ENCODE data around the gene MKS1. TPM values are rescaled to one million over a fixed set of nuclear protein-coding genes. Genes with fewer than 3 reads are reported as not detected.

MKS1 gene
- total RNA-seq, 1 experiment from 2014 or later = 24.8 TPM

DNA sequence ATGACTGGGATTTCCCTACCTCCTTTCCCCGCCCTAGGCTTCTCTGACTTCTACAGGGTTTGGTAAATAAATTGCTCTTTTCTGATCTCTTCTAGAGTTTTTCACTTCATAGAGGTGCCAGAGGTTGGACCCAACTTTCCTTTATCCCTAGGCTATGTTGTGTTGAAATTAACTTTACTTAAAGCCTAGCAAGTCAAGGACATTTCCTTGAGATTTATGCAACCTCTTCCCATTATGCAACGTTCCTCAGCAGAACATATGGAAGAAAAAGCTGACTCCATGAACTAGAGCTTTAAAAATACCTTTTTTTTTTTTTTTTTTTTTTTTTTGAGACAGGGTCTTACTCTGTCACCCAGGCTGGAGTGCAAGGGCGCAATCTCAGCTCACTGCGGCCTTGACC, 46.2 kb upstream of the MKS1 start:
- H3K9me3 ChIP-seq (ENCODE audit: control insufficient read depth, low read depth, low read length) = no peaks in the 10 kb centered on the region
- Mint-ChIP-seq H3K36me3 (ENCODE audit: insufficient read depth in 1 of 3, low read depth in 3 of 3) (no peaks in the 10 kb centered on the region), H3K27ac (no peak overlapping the region), H3K27me3 (ENCODE audit: low read depth) (peaks cover 57% of the 10 kb centered on the region), H3K9me3 (no peaks in the 10 kb centered on the region), H3K4me1 (no peaks in the 10 kb centered on the region), H3K4me3 (no peak overlapping the region)
- H2BK12ac ChIP-seq (ENCODE audit: insufficient read length, low read depth, low read length) = no peak overlapping the region
- H2BK5ac ChIP-seq (ENCODE audit: insufficient read length, low read length) = no peak overlapping the region
- no peak overlapping the region for H2AK5ac ChIP-seq (ENCODE audit: insufficient read length, low read length)
- H4K91ac ChIP-seq (ENCODE audit: insufficient read length, low read depth, low read length) = no peak overlapping the region
- H3K4ac ChIP-seq (ENCODE audit: low read depth, low read length) = no peak overlapping the region
- H3T11ph ChIP-seq (ENCODE audit: low read length) = no peak overlapping the region
- H4K5ac ChIP-seq (ENCODE audit: insufficient read length, low read depth, low read length) = no peak overlapping the region
- TF ChIP-seq, protein P1, sequence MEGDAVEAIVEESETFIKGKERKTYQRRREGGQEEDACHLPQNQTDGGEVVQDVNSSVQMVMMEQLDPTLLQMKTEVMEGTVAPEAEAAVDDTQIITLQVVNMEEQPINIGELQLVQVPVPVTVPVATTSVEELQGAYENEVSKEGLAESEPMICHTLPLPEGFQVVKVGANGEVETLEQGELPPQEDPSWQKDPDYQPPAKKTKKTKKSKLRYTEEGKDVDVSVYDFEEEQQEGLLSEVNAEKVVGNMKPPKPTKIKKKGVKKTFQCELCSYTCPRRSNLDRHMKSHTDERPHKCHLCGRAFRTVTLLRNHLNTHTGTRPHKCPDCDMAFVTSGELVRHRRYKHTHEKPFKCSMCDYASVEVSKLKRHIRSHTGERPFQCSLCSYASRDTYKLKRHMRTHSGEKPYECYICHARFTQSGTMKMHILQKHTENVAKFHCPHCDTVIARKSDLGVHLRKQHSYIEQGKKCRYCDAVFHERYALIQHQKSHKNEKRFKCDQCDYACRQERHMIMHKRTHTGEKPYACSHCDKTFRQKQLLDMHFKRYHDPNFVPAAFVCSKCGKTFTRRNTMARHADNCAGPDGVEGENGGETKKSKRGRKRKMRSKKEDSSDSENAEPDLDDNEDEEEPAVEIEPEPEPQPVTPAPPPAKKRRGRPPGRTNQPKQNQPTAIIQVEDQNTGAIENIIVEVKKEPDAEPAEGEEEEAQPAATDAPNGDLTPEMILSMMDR (conservative IDR thresholded peaks at IDR 0.05) = no peak
- H2BK15ac ChIP-seq (ENCODE audit: low read depth, low read length) = no peak overlapping the region
- H3K79me1 ChIP-seq (ENCODE audit: insufficient read depth, low read depth, low read length, poor library complexity, severe bottlenecking) = no peaks in the 10 kb centered on the region
- H3K14ac ChIP-seq (ENCODE audit: insufficient read depth, low read length) = no peak overlapping the region
- no peak overlapping the region for H2BK120ac ChIP-seq (ENCODE audit: low read depth, low read length, poor library complexity, severe bottlenecking)
- H3K23me2 ChIP-seq (ENCODE audit: insufficient read length, low read depth, low read length, poor library complexity, severe bottlenecking) = no peaks in the 10 kb centered on the region
- no peak overlapping the region for H3K4me2 ChIP-seq (ENCODE audit: insufficient read depth, insufficient read length, low read length)
- no peak overlapping the region for H3K27ac ChIP-seq (ENCODE audit: insufficient read length, low read depth, low read length)
- H4K8ac ChIP-seq (replicated peaks; ENCODE audit: insufficient read length, low read depth, low read length) = no peak overlapping the region
- no peak overlapping the region for H3K9ac ChIP-seq (ENCODE audit: extremely low read depth, insufficient read length, low read length)
- no peak overlapping the region for H3K23ac ChIP-seq (ENCODE audit: insufficient read length, low read depth, low read length)
- H3K56ac ChIP-seq (ENCODE audit: insufficient read length, low read depth, low read length) = no peak overlapping the region
- no peaks in the 10 kb centered on the region for H3K27me3 ChIP-seq (ENCODE audit: insufficient read depth, low read length)
- H3K79me2 ChIP-seq (ENCODE audit: insufficient read depth, low read length) = no peaks in the 10 kb centered on the region
- no peaks in the 10 kb centered on the region for H4K20me1 ChIP-seq (ENCODE audit: control insufficient read depth, insufficient read depth, insufficient read length)
- no peak overlapping the region for H3K18ac ChIP-seq (ENCODE audit: insufficient read length, low read depth, low read length)
- H2AFZ ChIP-seq (ENCODE audit: low read length) = no peak overlapping the region
- DNase-seq = no peak
- no peaks in the 10 kb centered on the region for H3K4me1 ChIP-seq (ENCODE audit: insufficient read depth, low read length)
- no CpG with 5 or more reads among the region's 4 CpGs for WGBS (ENCODE audit: extremely low coverage, insufficient read length, low lambda C conversion rate)
- no peak overlapping the region for H2BK20ac ChIP-seq (ENCODE audit: low read depth, low read length, poor library complexity, severe bottlenecking)
